Measurements from ENCODE around the gene GPR63.

Gene GPR63

DNA sequence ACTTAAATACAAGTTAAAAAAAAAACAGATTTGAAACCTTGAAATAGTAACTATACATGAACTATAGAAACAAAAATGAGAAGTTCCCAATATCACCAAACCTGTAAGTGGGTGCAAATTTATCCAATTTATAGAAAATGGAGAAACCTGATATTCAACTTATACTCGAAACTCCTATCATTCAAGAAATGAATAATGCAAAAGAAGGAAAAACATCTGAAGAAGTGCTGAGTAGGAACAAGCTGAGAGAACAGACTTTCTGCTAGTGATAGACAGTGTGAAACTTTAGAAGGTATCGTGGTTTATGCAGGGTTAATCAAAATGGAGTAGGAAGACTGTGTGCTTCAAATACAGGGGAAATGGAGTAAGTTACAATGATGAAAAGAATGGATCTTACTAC, 4.5 kb downstream of the GPR63 start:
- no peak for DNase-seq (ENCODE audit: low spot score)
- TF ChIP-seq, protein P1, sequence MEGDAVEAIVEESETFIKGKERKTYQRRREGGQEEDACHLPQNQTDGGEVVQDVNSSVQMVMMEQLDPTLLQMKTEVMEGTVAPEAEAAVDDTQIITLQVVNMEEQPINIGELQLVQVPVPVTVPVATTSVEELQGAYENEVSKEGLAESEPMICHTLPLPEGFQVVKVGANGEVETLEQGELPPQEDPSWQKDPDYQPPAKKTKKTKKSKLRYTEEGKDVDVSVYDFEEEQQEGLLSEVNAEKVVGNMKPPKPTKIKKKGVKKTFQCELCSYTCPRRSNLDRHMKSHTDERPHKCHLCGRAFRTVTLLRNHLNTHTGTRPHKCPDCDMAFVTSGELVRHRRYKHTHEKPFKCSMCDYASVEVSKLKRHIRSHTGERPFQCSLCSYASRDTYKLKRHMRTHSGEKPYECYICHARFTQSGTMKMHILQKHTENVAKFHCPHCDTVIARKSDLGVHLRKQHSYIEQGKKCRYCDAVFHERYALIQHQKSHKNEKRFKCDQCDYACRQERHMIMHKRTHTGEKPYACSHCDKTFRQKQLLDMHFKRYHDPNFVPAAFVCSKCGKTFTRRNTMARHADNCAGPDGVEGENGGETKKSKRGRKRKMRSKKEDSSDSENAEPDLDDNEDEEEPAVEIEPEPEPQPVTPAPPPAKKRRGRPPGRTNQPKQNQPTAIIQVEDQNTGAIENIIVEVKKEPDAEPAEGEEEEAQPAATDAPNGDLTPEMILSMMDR (conservative IDR thresholded peaks at IDR 0.05; ENCODE audit: low read depth), result no peak
- ChIA-PET POLR2A (ENCODE audit: low non-redundant PET) (no interaction called here), CTCF (no interaction called here)
- no peak overlapping the region for H3K27ac ChIP-seq

DNA sequence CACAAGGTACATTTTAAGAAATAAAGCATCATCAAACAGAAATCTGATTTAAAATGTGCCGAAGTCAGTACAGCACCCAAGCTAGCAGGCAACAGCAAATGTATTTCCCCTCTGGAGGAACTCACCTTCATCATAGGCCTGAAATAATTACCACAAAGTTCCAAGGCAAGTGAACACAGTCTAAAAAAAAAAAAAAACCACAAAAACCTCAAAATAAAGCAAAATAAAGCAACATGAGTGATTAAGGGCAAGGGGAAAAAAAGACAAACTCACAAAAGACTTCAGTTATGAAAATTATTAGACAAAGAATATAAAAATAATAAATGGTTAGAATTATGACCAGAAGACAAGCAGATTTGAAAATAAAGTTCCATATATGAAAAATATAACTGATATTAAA, 10.4 kb downstream of the GPR63 start:
- H3K27ac ChIP-seq, result no peak overlapping the region
- POLR2A ChIA-PET (ENCODE audit: low non-redundant PET), result no interaction called here
- TF ChIP-seq, protein P1 (conservative IDR thresholded peaks at IDR 0.05; ENCODE audit: low read depth), result no peak
- CTCF ChIA-PET, result no interaction called here
- no peak for DNase-seq (ENCODE audit: low spot score)

DNA sequence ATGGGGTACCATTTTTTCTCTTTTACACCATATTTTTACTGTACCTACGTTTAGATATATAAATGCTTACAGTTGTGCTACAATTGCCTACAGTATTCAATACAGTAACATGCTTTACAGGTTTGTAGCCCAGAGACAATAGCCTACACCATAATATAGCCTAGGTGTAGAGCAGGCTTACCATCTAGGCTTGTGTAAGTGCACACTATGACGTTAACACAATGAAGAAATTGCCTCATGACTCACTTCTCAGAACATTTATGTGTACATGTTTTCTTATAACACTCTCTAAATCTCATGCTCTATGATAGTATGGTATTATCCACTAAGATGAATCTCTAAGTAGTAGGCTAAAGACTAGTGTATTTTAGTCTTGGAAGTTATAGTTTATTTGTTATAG, 13.5 kb downstream of the GPR63 start:
- no peak for DNase-seq (ENCODE audit: low spot score)
- TF ChIP-seq, protein P1 (conservative IDR thresholded peaks at IDR 0.05; ENCODE audit: low read depth), result no peak
- ChIA-PET CTCF (no interaction called here), POLR2A (ENCODE audit: low non-redundant PET) (no interaction called here)
- H3K27ac ChIP-seq, result no peak overlapping the region

DNA sequence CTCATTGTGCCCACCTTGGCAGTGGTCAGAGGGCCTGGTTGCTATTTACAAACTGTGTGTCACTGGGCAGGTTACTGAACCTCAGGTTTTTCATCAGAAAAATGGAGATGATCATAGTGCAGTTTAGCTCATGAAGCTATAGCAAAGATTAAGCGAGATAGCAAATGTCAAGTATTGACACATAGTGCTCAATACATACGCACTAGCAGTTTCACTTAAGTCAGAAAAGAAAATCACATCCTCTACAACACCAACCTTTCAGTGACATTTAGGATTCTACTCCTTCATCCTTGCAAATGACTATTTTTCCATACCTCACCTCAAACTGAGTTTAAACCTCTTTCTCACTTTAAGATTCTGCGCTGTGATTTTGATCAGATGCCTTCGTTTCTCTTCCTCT, 16.2 kb downstream of the GPR63 start:
- CTCF ChIA-PET, result no interaction called here
- DNase-seq (ENCODE audit: low spot score), result no peak
- POLR2A ChIA-PET (ENCODE audit: low non-redundant PET), result no interaction called here
- H3K27ac ChIP-seq, result no peak overlapping the region
- TF ChIP-seq, protein P1 (conservative IDR thresholded peaks at IDR 0.05; ENCODE audit: low read depth), result no peak

DNA sequence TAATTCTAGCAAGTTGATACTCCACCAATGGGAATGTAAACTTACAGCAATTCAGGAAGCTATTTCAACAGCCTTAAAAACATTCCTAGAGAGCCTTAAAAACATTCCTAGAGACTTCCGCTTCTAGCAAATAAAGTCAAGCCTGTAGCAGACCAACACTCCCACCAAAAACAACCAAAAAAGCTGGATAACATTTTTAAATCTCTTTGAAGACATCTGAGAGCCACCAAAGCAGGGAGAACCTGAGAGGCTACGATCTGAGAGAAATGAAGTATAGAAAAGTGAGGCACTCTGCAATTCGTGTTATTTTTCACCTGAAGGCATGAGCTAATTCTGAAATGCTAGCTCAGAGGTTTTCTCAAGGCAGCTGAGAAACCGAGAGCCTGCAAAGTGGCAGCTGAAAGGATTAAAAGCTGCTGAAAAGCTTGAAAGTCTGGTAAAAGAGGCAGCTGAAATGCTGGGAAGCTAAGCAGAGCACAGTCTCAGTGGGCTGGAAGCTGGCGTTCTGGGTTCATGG, 20.9 kb downstream of the GPR63 start:
- ChIA-PET CTCF (interaction anchor here (0.7 kb wide), 1 partner anchor 17 kb away, joined by 5 read pairs; no protein-coding TSS in a partner anchor), POLR2A (ENCODE audit: low non-redundant PET) (no interaction called here)
- TF ChIP-seq, protein P1 (conservative IDR thresholded peaks at IDR 0.05; ENCODE audit: low read depth), result no peak
- H3K27ac ChIP-seq, result no peak overlapping the region
- DNase-seq (ENCODE audit: low spot score), result no peak

DNA sequence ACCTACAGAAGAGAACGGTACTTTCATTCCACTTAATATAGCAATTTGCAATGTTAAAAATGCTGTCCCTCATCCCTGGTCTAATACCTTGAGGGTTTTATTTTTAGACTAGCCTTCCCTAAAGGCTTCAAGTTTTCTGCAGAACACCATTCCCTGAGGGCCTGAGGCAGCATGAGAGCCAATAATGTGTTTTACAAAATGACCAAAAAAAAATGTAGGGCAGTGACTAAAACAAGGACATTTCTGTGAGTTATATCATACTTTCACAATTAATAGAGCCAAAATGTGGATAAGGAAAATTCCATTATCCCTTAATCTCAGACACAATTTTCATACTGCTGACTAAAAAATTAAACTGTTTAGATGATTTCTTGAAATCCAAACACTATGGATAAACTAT, 22.7 kb downstream of the GPR63 start:
- CTCF ChIA-PET, result interaction anchor here (0.7 kb wide), 1 partner anchor 530 kb away, joined by 3 read pairs; no protein-coding TSS in a partner anchor
- POLR2A ChIA-PET (ENCODE audit: low non-redundant PET), result no interaction called here

More for the DNA sequence above, 22.7 kb downstream of the GPR63 start:
- TF ChIP-seq, protein P1 (conservative IDR thresholded peaks at IDR 0.05; ENCODE audit: low read depth), result no peak
- H3K27ac ChIP-seq, result no peak overlapping the region
- DNase-seq (ENCODE audit: low spot score), result no peak

Data from RWPE1 (cell line).